ENCODE results near the gene CACNA1D.

DNA sequence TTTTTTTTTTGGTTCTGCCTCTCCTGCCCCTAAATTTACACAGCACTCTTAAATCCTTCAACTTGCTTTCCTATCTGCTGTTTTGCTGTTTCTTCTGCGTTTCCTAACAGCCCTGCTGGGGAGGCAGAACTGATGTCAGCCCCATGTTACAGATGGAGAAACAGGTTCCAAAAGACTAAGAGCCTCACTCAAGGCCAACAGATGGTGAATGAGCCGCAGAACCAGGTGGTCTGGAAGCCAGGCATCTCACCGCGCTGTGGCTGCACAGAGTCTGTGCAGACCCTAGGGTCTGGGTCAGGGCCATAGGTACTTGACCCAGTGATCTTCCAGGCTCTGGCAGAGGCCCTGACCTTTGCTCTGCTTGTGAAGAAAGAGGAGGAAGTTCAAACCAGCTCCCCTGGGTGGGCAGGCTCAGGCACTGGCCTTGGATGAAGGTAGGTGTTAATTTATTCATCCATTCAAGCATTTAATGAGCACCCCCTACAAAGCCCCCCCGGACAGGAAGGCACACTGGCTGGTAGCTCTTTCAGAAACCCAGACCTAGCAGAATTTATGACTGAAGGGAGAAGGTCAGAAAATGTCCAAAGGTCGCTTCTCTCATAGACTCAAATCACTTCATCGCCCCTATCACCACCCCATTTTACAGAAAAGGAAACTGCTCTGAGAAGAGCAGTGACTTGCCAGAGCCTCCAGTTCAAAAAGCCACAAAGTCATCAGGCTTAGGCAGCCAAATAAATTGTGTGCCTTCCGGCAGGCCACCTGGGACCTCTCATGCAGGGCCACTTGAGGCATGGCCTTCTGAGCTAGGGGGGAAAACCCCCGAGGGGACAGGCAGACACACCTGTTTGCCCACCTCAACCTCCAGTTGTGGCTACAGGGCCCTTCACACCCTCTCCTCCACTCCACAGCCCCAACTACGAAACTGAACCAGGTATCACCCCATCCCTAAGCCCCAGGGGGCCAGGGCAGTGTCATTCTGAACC is 349.1 kb downstream of the CACNA1D start:
- TF ChIP-seq, protein P1, sequence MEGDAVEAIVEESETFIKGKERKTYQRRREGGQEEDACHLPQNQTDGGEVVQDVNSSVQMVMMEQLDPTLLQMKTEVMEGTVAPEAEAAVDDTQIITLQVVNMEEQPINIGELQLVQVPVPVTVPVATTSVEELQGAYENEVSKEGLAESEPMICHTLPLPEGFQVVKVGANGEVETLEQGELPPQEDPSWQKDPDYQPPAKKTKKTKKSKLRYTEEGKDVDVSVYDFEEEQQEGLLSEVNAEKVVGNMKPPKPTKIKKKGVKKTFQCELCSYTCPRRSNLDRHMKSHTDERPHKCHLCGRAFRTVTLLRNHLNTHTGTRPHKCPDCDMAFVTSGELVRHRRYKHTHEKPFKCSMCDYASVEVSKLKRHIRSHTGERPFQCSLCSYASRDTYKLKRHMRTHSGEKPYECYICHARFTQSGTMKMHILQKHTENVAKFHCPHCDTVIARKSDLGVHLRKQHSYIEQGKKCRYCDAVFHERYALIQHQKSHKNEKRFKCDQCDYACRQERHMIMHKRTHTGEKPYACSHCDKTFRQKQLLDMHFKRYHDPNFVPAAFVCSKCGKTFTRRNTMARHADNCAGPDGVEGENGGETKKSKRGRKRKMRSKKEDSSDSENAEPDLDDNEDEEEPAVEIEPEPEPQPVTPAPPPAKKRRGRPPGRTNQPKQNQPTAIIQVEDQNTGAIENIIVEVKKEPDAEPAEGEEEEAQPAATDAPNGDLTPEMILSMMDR (IDR thresholded peaks at IDR 0.05), result no peak
- no peak for TF ChIP-seq POLR2A (IDR thresholded peaks at IDR 0.05; ENCODE audit: low read depth)

All from esophagus muscularis mucosa (tissue), 3 donors.